K562 (cell line): Measurements from ENCODE around the gene SMIM7. TPM values are rescaled to one million over a fixed set of nuclear protein-coding genes. Genes with fewer than 3 reads are reported as not detected.

ENCODE experiments used
- FOSL1 ChIP-seq: fragments of 200-800 bp; sonication (Bioruptor generic); conservative IDR thresholded peaks from 2 replicates; pipeline ENCODE4 v1.6.1; 2016; ENCODE audit warnings: missing genetic modification characterization, missing compliant biosample characterization
- FOXK2 ChIP-seq, 2 experiments: fragments of 450-650 bp; IDR thresholded peaks in 1 of 2; conservative IDR thresholded peaks in 1 of 2; 2 replicates each; pipeline ENCODE4 v1.6.1; 2016; ENCODE audit warnings: low read depth in 2 of 2, mild to moderate bottlenecking in 1 of 2
- ZBTB49 ChIP-seq: sonication (generic); formaldehyde crosslinking; IDR thresholded peaks from 2 replicates; pipeline ENCODE4 v1.8.0; 2022; ENCODE audit warnings: missing genetic modification reagents, mild to moderate bottlenecking, borderline replicate concordance
- ZNF639 ChIP-seq, 2 experiments: fragments of 200-800 bp in 1 of 2; sonication (Bioruptor generic) in 1 of 2; sonication (generic) in 1 of 2; formaldehyde crosslinking in 1 of 2; IDR thresholded peaks in 1 of 2; conservative IDR thresholded peaks in 1 of 2; 2 replicates each; pipeline versions ENCODE4 v1.5.0 to v1.6.1; 2016 to 2020; ENCODE audit warnings: missing compliant biosample characterization in 1 of 2, missing genetic modification characterization in 1 of 2, missing genetic modification reagents in 1 of 2
- polyA plus RNA-seq, 8 experiments: library from polyadenylated mRNA; depleted of rRNA in 4 of 8; stranded (reverse) in 5 of 8; unstranded in 3 of 8; fragments of >200 nt; fragmentation: Nextera tagmentation in 2 of 8; fragmentation: Illumina TruSeq in 1 of 8; extraction: Ambion mirVana in 2 of 8; extraction: Trizol in 1 of 8; gene quantifications; 2 replicates each; pipeline versions ENCODE4 v1.2.1 to v1.2.3, GENCODE V29; 2011 to 2014; ENCODE audit warnings: inconsistent platforms in 1 of 8, missing spikeins in 1 of 8
- total RNA-seq, 7 experiments: library from RNA; depleted of rRNA in 6 of 7; stranded (reverse); fragments of >200 nt in 6 of 7; fragmentation: Illumina TruSeq in 2 of 7; extraction: Trizol in 2 of 7; gene quantifications; 2 replicates each; pipeline versions ENCODE4 v1.2.1 to v1.2.3, GENCODE V29; 2011 to 2021; ENCODE audit warnings: low replicate concordance in 1 of 7
- TF ChIP-seq, protein P1 (sequence below): fragments of 450-650 bp; IDR thresholded peaks from 2 replicates; pipeline ENCODE4 v1.6.1; 2016; ENCODE audit warnings: mild to moderate bottlenecking, moderate library complexity
- TF ChIP-seq, protein P2 (sequence below): fragments of 250-450 bp; sonication (Bioruptor Pico); IDR thresholded peaks from 2 replicates; pipeline ENCODE4 v1.4.0; 2020; ENCODE audit warnings: mild to moderate bottlenecking

The SMIM7 gene
- total and polyA plus RNA-seq, 9 of the 15 experiments (the other 6 are each of a cell fraction or from before 2014, with no cell fraction given): 55.3 to 265 (median 107) TPM

DNA sequence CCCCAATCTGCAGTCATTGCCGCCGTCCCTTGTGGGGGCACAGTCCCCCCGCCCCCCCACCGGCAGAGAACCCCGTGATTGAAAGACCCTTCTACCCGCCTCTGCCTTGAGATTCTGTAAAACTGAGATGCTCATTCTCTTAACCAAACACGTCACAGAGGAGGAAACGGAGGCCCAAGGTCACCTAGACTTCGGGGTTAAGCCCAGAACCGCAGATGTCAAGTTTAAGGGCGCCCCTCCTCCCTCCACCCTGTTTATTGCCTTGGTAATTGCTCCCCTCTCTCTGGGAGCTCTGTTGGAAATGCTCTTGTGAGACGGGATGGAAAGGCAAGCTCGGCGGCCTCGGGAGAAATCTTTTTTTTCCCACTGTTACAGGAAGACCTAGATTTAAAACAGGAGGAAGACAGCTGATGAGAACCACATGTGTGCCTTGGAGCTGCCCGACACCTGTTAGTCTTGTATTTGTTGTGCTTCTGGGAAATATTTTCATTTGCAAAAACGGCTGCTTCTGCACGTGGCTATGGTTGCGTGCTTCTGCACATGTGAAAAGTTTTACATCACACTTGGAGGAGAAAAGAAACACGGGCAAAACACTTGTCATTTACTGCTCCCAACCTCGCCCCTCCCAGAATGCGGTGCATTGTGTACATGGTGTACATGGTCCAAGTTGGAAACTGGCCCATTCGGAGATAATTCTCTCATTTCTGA lies 30.8 kb downstream of the SMIM7 start (continued):
- TF ChIP-seq, protein P1, sequence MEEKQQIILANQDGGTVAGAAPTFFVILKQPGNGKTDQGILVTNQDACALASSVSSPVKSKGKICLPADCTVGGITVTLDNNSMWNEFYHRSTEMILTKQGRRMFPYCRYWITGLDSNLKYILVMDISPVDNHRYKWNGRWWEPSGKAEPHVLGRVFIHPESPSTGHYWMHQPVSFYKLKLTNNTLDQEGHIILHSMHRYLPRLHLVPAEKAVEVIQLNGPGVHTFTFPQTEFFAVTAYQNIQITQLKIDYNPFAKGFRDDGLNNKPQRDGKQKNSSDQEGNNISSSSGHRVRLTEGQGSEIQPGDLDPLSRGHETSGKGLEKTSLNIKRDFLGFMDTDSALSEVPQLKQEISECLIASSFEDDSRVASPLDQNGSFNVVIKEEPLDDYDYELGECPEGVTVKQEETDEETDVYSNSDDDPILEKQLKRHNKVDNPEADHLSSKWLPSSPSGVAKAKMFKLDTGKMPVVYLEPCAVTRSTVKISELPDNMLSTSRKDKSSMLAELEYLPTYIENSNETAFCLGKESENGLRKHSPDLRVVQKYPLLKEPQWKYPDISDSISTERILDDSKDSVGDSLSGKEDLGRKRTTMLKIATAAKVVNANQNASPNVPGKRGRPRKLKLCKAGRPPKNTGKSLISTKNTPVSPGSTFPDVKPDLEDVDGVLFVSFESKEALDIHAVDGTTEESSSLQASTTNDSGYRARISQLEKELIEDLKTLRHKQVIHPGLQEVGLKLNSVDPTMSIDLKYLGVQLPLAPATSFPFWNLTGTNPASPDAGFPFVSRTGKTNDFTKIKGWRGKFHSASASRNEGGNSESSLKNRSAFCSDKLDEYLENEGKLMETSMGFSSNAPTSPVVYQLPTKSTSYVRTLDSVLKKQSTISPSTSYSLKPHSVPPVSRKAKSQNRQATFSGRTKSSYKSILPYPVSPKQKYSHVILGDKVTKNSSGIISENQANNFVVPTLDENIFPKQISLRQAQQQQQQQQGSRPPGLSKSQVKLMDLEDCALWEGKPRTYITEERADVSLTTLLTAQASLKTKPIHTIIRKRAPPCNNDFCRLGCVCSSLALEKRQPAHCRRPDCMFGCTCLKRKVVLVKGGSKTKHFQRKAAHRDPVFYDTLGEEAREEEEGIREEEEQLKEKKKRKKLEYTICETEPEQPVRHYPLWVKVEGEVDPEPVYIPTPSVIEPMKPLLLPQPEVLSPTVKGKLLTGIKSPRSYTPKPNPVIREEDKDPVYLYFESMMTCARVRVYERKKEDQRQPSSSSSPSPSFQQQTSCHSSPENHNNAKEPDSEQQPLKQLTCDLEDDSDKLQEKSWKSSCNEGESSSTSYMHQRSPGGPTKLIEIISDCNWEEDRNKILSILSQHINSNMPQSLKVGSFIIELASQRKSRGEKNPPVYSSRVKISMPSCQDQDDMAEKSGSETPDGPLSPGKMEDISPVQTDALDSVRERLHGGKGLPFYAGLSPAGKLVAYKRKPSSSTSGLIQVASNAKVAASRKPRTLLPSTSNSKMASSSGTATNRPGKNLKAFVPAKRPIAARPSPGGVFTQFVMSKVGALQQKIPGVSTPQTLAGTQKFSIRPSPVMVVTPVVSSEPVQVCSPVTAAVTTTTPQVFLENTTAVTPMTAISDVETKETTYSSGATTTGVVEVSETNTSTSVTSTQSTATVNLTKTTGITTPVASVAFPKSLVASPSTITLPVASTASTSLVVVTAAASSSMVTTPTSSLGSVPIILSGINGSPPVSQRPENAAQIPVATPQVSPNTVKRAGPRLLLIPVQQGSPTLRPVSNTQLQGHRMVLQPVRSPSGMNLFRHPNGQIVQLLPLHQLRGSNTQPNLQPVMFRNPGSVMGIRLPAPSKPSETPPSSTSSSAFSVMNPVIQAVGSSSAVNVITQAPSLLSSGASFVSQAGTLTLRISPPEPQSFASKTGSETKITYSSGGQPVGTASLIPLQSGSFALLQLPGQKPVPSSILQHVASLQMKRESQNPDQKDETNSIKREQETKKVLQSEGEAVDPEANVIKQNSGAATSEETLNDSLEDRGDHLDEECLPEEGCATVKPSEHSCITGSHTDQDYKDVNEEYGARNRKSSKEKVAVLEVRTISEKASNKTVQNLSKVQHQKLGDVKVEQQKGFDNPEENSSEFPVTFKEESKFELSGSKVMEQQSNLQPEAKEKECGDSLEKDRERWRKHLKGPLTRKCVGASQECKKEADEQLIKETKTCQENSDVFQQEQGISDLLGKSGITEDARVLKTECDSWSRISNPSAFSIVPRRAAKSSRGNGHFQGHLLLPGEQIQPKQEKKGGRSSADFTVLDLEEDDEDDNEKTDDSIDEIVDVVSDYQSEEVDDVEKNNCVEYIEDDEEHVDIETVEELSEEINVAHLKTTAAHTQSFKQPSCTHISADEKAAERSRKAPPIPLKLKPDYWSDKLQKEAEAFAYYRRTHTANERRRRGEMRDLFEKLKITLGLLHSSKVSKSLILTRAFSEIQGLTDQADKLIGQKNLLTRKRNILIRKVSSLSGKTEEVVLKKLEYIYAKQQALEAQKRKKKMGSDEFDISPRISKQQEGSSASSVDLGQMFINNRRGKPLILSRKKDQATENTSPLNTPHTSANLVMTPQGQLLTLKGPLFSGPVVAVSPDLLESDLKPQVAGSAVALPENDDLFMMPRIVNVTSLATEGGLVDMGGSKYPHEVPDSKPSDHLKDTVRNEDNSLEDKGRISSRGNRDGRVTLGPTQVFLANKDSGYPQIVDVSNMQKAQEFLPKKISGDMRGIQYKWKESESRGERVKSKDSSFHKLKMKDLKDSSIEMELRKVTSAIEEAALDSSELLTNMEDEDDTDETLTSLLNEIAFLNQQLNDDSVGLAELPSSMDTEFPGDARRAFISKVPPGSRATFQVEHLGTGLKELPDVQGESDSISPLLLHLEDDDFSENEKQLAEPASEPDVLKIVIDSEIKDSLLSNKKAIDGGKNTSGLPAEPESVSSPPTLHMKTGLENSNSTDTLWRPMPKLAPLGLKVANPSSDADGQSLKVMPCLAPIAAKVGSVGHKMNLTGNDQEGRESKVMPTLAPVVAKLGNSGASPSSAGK: peak; percentile 64
- TF ChIP-seq, protein P2, sequence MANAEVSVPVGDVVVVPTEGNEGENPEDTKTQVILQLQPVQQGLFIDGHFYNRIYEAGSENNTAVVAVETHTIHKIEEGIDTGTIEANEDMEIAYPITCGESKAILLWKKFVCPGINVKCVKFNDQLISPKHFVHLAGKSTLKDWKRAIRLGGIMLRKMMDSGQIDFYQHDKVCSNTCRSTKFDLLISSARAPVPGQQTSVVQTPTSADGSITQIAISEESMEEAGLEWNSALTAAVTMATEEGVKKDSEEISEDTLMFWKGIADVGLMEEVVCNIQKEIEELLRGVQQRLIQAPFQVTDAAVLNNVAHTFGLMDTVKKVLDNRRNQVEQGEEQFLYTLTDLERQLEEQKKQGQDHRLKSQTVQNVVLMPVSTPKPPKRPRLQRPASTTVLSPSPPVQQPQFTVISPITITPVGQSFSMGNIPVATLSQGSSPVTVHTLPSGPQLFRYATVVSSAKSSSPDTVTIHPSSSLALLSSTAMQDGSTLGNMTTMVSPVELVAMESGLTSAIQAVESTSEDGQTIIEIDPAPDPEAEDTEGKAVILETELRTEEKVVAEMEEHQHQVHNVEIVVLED (CRISPR knock-in tag): no peak
- TF ChIP-seq ZNF639 (CRISPR knock-in tag; conservative IDR thresholded peaks at IDR 0.05 in 1 of 2, IDR thresholded peaks at IDR 0.05 in 1 of 2): no peak
- TF ChIP-seq ZBTB49 (CRISPR knock-in tag): no peak
- TF ChIP-seq FOSL1: no peak
- TF ChIP-seq FOXK2 (conservative IDR thresholded peaks at IDR 0.05 in 1 of 2, IDR thresholded peaks at IDR 0.05 in 1 of 2; ENCODE audit: low read depth in 2 of 2): peak; percentile 37 to 42; a peak in 1 of 4 replicates
